ENCODE data around the gene SUMO4. TPM values are rescaled to one million over a fixed set of nuclear protein-coding genes. Genes with fewer than 3 reads are reported as not detected.

The SUMO4 gene
- total RNA-seq, 1 donor from 2014 or later: 0.82 TPM

DNA sequence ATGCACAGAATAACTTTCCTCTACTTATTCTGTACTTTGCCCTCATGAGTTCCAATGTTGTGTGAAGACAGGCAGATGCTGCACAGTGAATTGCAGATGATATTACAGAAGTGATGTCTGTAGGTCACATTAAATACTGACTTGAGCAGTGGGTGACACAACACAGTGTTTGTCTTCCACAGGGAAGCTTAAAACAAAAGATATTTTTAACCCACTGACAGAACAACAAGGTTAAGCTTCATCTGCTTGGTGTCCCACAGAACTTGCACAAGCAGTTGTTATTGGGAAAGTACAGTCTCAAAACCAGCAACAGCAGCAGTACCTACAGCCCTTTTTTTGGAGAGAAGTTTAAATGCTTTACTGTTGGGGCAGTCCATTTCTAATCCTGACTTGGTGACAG lies 10.5 kb downstream of the SUMO4 start:
- H3K36me3 Mint-ChIP-seq: peaks cover 25% of the 10 kb centered on the region
- no peaks in the 10 kb centered on the region for H3K9me3 ChIP-seq (ENCODE audit: low read depth)

DNA sequence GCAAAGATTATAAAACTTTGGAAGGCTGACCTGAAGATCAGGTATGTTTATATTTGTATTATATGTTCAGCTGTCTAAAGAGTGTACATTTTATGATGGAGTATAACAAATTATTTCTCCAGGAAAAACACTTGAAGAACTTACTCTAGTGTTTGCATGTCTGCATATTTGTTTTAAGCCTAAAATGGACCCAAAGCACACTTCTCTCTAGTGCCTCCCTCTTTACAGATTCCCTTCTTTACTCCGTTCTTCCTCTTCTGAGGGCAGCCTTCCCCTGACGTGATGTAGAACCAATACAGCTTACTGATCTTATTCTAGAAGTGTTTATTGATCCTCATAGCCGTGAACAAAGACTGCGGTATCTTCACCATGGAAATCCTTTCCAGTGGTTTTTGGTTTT lies 13.9 kb downstream of the SUMO4 start:
- TF ChIP-seq, protein P1, sequence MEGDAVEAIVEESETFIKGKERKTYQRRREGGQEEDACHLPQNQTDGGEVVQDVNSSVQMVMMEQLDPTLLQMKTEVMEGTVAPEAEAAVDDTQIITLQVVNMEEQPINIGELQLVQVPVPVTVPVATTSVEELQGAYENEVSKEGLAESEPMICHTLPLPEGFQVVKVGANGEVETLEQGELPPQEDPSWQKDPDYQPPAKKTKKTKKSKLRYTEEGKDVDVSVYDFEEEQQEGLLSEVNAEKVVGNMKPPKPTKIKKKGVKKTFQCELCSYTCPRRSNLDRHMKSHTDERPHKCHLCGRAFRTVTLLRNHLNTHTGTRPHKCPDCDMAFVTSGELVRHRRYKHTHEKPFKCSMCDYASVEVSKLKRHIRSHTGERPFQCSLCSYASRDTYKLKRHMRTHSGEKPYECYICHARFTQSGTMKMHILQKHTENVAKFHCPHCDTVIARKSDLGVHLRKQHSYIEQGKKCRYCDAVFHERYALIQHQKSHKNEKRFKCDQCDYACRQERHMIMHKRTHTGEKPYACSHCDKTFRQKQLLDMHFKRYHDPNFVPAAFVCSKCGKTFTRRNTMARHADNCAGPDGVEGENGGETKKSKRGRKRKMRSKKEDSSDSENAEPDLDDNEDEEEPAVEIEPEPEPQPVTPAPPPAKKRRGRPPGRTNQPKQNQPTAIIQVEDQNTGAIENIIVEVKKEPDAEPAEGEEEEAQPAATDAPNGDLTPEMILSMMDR (IDR thresholded peaks at IDR 0.05): no peak
- TF ChIP-seq EZH2 (IDR thresholded peaks at IDR 0.05) (no peak), EZH2phosphoT487 (IDR thresholded peaks at IDR 0.05) (no peak)
- H3K4me2 ChIP-seq: no peak overlapping the region

More for the DNA sequence above, 10.5 kb downstream of the SUMO4 start:
- no peak for DNase-seq (ENCODE audit: low spot score)
- H3F3A ChIP-seq (ENCODE audit: low read depth): no peaks in the 10 kb centered on the region
- no peak overlapping the region for H3K4me3 ChIP-seq
- H3K4me2 ChIP-seq: no peak overlapping the region
- no peak overlapping the region for H3K9ac ChIP-seq
- no peaks in the 10 kb centered on the region for H3K27me3 Mint-ChIP-seq (ENCODE audit: insufficient read depth, low read depth)
- peaks cover 4% of the 10 kb centered on the region for H3K9me3 Mint-ChIP-seq
- H3K4me3 Mint-ChIP-seq: no peak overlapping the region
- TF ChIP-seq, protein P1 (IDR thresholded peaks at IDR 0.05): no peak
- no peak for TF ChIP-seq EZH2phosphoT487 (IDR thresholded peaks at IDR 0.05)
- TF ChIP-seq EZH2 (IDR thresholded peaks at IDR 0.05): no peak
- H3K4me1 Mint-ChIP-seq: no peaks in the 10 kb centered on the region
- H2AFZ ChIP-seq (replicated peaks): no peak overlapping the region
- H3K36me3 ChIP-seq: peaks cover 13% of the 10 kb centered on the region
- no peaks in the 10 kb centered on the region for H3K27me3 ChIP-seq
- H3K79me2 ChIP-seq (ENCODE audit: low read depth): no peaks in the 10 kb centered on the region
- no peaks in the 10 kb centered on the region for H3K4me1 ChIP-seq
- no peaks in the 10 kb centered on the region for H4K20me1 ChIP-seq (ENCODE audit: low read depth)
- H3K27ac ChIP-seq: no peak overlapping the region
- no peak overlapping the region for H3K27ac Mint-ChIP-seq

DNA sequence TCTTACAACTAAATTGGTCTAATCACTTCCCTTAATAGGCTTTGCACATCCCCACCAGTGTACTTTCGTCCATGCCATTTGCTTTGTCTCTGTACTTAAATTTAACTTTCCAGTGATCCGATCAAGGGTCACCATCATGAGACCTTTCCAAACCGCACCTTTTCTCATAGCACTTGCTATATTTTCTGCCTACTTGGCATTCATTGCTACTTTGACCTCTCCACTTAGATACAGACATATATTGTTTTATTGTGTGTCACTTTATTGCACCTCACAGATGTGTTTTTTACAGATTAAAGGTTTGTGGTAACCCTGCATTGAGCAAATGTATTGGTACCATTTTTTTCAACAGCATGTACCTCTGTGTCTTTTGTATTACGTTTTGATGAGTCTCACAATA lies 14.8 kb downstream of the SUMO4 start:
- H3K4me3 Mint-ChIP-seq: no peak overlapping the region
- peaks cover 26% of the 10 kb centered on the region for H3K36me3 Mint-ChIP-seq
- no peak overlapping the region for H3K27ac Mint-ChIP-seq
- Histone ChIP-seq H3K4me1 (no peaks in the 10 kb centered on the region), H3K27ac (no peak overlapping the region), H3K27me3 (no peaks in the 10 kb centered on the region), H2AFZ (replicated peaks) (no peak overlapping the region), H3K4me2 (no peak overlapping the region), H4K20me1 (ENCODE audit: low read depth) (no peaks in the 10 kb centered on the region), H3K4me3 (no peak overlapping the region), H3K79me2 (ENCODE audit: low read depth) (no peaks in the 10 kb centered on the region), H3K9ac (no peak overlapping the region), H3F3A (ENCODE audit: low read depth) (no peaks in the 10 kb centered on the region), H3K9me3 (ENCODE audit: low read depth) (no peaks in the 10 kb centered on the region), H3K36me3 (no peaks in the 10 kb centered on the region)
- H3K4me1 Mint-ChIP-seq: no peaks in the 10 kb centered on the region
- H3K9me3 Mint-ChIP-seq: peaks cover 13% of the 10 kb centered on the region
- H3K27me3 Mint-ChIP-seq (ENCODE audit: insufficient read depth, low read depth): no peaks in the 10 kb centered on the region
- TF ChIP-seq, protein P1 (IDR thresholded peaks at IDR 0.05): no peak
- TF ChIP-seq EZH2 (IDR thresholded peaks at IDR 0.05) (no peak), EZH2phosphoT487 (IDR thresholded peaks at IDR 0.05) (no peak)
- no peak for DNase-seq (ENCODE audit: low spot score)

More for the DNA sequence above, 13.9 kb downstream of the SUMO4 start:
- H3K9me3 ChIP-seq (ENCODE audit: low read depth): no peaks in the 10 kb centered on the region
- no peak overlapping the region for H3K9ac ChIP-seq
- H2AFZ ChIP-seq (replicated peaks): no peak overlapping the region
- peaks cover 13% of the 10 kb centered on the region for H3K9me3 Mint-ChIP-seq
- no peaks in the 10 kb centered on the region for H4K20me1 ChIP-seq (ENCODE audit: low read depth)
- H3K4me3 Mint-ChIP-seq: no peak overlapping the region
- H3K27ac ChIP-seq: no peak overlapping the region
- H3K79me2 ChIP-seq (ENCODE audit: low read depth): no peaks in the 10 kb centered on the region
- H3K4me1 ChIP-seq: no peaks in the 10 kb centered on the region
- H3K36me3 ChIP-seq: no peaks in the 10 kb centered on the region
- H3F3A ChIP-seq (ENCODE audit: low read depth): no peaks in the 10 kb centered on the region
- H3K27me3 Mint-ChIP-seq (ENCODE audit: insufficient read depth, low read depth): no peaks in the 10 kb centered on the region
- H3K4me3 ChIP-seq: no peak overlapping the region
- DNase-seq (ENCODE audit: low spot score): no peak
- peaks cover 26% of the 10 kb centered on the region for H3K36me3 Mint-ChIP-seq
- H3K27me3 ChIP-seq: no peaks in the 10 kb centered on the region
- H3K27ac Mint-ChIP-seq: no peak overlapping the region
- no peaks in the 10 kb centered on the region for H3K4me1 Mint-ChIP-seq

Data from neural progenitor cell (in vitro differentiated cells).